ENCODE data around the gene SLC6A2.
"Not testable (repeated sequence)": the region's sequence is repeated elsewhere in the genome, so short reads cannot be mapped to it uniquely, and the experiment has no call there.

SLC6A2 gene

GRCh38 chr16:55655897-55656681, at the start of gene SLC6A2:
Gene SLC6A2, plus strand, starts transcription at chr16:55655988. Its CDS starts 707 bp downstream, at chr16:55656695.
- no peak for DNase-seq

- DNase-seq = no peak
Measured at GRCh38 chr16:55613613-55614335, 42.0 kb upstream of the SLC6A2 start.

- DNase-seq = no peak
Measured at GRCh38 chr16:55615071-55615470, 40.7 kb upstream of the SLC6A2 start.

GRCh38 chr16:55615670-55616069, 40.1 kb upstream of the SLC6A2 start:
- DNase-seq = not testable (repeated sequence)

GRCh38 chr16:55621771-55622170, 34.0 kb upstream of the SLC6A2 start:
- no peak for DNase-seq

GRCh38 chr16:55622272-55622671, 33.5 kb upstream of the SLC6A2 start:
- no peak for DNase-seq

GRCh38 chr16:55622930-55623561, 32.7 kb upstream of the SLC6A2 start:
- DNase-seq = no peak

- DNase-seq = no peak
Measured at GRCh38 chr16:55623640-55624039, 32.1 kb upstream of the SLC6A2 start.

- DNase-seq = no peak
Measured at GRCh38 chr16:55624696-55625095, 31.1 kb upstream of the SLC6A2 start.

- no peak for DNase-seq
Measured at GRCh38 chr16:55625843-55626242, 29.9 kb upstream of the SLC6A2 start.

GRCh38 chr16:55628306-55628968, 27.4 kb upstream of the SLC6A2 start:
- DNase-seq = no peak

- DNase-seq = no peak
Measured at GRCh38 chr16:55630774-55631173, 25.0 kb upstream of the SLC6A2 start.

GRCh38 chr16:55632259-55632658, 23.5 kb upstream of the SLC6A2 start:
- no peak for DNase-seq

GRCh38 chr16:55634193-55634592, 21.6 kb upstream of the SLC6A2 start:
- no peak for DNase-seq

- no peak for DNase-seq
Measured at GRCh38 chr16:55638256-55638655, 17.5 kb upstream of the SLC6A2 start.

GRCh38 chr16:55640701-55641327, 15.0 kb upstream of the SLC6A2 start:
- no peak for DNase-seq

- no peak for DNase-seq
Measured at GRCh38 chr16:55641430-55642056, 14.2 kb upstream of the SLC6A2 start.

GRCh38 chr16:55642611-55643010, 13.2 kb upstream of the SLC6A2 start:
- no peak for DNase-seq

GRCh38 chr16:55643161-55643970, 12.4 kb upstream of the SLC6A2 start:
- DNase-seq = no peak

GRCh38 chr16:55645986-55646385, 9.8 kb upstream of the SLC6A2 start:
- DNase-seq = no peak

- DNase-seq = no peak
Measured at GRCh38 chr16:55647343-55647742, 8.4 kb upstream of the SLC6A2 start.
